CD4-positive, alpha-beta T cell treated with Interferon alpha-2 for 1 hour (primary cell): Measurements from ENCODE around the gene ANKS1A.
"Not testable (repeated sequence)": the region's sequence is repeated elsewhere in the genome, so short reads cannot be mapped to it uniquely, and the experiment has no call there.

ENCODE experiments used
- DNase-seq, 2 donors: peaks; one replicate each; pipeline ENCODE4 v3.0.0-alpha.2; 2020 to 2022

The ANKS1A gene

DNA sequence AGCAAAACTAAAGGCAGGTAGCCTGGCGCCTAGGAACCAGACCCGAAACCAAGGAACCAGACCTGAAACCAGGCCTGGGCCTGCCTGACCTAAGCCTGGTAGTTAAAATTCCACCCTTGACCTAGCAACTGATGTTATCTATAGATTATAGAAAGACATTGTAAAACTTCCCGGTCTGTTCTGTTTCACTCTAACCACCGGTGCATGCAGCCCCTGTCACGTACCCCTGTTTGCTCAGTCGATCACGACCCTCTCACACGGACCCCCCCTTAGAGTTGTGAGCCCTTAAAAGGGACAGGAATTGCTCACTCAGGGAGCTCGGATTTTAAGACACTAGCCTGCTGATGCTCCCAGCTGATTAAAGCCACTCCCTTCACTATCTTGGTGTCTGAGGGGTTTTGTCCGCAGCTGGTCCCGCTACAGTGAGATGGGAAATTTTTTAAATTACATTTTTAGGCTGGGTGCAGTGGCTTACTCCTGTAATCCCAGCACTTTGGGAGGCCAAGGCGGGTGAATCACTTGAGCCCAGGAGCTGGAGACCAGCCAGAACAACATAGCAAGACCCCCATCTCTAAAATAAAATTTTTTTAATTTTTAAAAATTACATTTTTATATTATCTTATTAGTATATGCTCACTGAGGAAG is 115.0 kb downstream of the ANKS1A start:
- not testable (repeated sequence) for DNase-seq

DNA sequence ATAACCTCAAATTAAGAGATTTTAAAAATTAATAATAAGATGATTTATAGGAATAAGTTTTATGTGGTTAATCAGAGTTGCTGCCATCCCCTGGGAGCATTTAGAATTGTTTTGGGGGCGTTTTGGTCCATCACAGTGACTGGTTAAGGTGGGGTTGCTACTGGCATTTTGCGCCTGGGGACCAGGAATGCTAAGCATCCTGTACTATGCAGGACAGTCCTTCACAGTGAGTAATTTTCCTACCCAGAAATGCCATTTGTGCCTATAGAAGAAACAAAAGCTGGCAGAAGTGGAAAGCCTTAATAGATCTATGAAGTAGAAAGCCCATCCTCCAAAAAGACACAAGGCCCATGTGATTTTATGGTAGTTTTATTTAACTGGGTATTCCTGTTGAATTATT is 118.0 kb downstream of the ANKS1A start:
- no peak for DNase-seq

DNA sequence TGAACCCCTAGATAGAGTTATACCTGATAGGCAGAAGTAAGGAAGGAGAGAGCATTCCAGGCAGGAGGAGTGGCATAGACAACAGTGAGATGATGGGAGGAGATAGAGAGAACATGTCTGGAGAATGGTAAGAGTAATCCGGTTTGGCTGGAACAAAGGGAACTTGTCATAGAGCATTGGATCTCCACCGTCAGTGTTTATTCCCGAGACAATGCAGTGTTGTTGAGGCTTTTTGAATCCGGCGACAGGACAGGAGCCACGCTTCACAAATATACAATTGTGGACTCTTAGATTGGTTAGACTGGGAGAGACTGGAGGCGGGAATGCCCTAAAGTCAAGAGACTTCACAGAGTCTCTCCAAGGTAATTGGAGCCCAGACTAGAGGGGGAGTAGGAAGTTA is 119.8 kb downstream of the ANKS1A start:
- DNase-seq, result no peak

DNA sequence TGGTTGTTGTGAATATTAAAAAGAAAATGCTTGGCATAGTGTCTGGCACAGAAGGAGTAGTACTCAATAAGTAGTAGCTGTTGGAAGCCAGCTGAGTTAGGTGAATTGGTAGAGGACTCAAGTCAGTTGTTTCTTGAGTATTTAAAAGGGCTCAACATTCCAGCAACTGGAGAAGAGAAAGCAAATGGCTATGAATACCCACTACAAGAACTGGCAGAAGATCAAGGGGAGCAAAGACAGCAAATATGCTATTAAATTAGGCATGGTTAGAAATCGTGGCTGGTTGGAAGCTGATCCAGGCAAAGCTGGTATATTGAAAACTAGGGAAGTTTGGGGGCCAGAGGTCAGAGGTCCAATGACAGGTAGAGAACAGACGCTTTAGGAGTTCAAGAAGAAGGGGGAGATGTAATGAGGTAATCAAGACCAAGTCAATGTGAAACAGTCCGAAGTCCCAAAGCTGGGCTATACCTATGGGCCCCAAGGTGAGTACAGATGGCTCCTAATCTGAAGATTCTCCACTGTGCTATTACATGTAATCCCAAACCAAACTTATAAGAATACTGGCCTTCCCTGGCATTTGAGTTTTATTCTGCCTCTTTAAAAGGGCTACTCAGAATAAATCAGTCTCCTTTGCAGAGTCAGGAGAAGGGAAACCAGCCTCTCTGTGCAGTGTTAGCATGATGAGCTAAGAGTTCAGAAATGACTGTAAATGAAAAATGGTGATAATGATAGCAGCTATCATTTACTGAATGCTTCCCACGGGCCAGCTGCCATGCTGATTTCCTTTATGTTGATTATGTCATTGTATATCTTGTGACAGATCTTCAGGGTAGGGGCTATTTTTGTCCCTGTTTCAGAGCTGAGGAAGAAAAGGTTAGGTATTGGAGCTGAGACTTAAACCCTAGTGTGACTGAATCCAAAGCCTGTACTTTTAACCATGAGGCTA is 122.3 kb downstream of the ANKS1A start:
- DNase-seq, result no peak

DNA sequence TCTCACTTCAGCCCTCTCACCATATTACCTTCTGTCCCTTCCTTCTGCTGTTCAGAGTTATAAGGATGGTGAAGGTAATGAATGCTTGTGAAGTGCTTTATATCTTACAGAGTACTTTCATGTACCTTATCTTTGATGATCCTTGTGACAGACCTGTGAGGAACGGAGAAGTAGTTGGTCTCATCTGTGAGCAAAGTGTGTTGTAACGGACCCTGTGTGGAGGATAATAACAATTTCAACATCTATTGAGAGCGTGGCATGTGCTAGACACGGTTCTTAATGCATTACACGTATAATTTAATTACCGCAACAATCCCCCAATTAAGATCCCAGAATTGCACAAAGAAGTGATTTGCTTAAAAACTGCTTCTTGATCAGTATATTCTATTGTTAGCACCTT is 124.6 kb downstream of the ANKS1A start:
- no peak for DNase-seq

DNA sequence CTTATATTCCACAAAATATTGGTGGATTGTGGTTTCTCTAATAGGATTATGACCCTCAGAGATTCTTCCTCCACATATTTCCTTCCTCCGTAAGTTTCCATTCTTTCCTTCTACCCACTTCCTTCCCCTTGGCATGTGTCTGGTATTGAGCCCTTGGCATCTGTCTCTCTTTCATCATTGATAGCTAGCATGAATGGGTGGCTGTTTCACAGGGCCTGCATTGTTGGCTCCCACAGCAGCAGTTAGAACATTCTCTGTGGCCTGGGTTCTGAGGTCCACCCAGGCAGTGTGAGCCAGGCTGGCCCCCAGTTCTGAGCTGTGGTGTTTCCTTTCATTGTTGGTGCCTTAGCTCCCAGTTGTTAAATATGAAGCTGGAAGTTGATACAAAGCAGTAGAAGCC is 125.3 kb downstream of the ANKS1A start:
- no peak for DNase-seq

DNA sequence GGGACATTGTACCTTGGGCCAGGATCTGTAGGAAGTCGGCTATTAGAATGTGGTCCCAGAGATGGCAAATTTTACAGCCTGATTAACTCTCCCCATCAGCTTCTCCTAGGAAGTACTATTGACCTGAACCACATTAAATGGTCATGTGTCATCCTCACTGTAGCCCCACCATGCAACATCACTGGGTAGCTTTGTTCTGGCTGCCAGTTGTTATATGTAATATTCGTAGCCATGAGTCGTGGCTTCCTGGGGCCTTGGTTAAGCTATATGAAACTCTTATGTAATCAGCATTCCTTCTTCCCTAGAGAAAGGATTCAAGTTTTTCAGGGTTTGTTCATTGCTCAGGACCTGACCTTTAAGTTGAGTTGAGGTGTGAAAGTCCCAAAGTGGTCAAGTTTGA is 125.7 kb downstream of the ANKS1A start:
- no peak for DNase-seq

DNA sequence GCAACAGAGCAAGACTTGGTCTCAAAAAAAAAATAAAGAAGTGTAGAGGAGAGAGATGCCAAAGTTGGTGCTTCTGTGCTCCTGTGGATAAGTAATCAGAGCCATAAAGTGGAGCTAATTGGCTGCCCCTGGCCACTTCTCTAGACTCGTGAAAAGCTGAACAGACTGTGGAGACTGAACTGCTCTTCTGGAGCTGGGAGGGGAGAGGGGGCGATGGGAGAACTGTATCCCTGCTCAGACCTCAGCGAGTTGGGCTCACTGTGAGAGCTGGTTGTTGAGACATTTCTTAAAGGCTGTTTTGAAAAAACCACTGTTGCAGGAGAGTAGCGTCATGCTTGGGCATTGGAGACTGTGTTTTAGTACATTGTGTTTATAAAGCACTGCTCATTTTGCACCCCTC is 126.4 kb downstream of the ANKS1A start:
- no peak for DNase-seq

DNA sequence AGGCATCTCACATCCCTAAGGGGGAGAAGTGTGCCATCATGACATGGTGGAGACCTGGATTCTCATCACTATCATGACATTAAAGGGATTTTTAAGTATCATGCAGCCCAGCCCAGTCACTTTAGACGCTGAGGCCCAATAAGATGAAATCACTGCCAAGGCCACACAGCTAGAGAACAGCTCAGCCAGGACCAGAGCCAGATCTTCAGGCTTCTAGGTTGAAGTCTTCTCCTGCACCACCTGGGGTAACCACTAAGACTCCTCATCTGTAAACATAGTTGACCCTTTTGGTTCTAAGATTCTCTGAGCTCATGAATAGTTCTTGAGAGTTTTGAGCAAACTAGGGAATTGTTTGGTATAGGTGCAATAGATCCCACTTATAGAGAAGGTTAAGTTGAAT is 126.9 kb downstream of the ANKS1A start:
- DNase-seq, result no peak

DNA sequence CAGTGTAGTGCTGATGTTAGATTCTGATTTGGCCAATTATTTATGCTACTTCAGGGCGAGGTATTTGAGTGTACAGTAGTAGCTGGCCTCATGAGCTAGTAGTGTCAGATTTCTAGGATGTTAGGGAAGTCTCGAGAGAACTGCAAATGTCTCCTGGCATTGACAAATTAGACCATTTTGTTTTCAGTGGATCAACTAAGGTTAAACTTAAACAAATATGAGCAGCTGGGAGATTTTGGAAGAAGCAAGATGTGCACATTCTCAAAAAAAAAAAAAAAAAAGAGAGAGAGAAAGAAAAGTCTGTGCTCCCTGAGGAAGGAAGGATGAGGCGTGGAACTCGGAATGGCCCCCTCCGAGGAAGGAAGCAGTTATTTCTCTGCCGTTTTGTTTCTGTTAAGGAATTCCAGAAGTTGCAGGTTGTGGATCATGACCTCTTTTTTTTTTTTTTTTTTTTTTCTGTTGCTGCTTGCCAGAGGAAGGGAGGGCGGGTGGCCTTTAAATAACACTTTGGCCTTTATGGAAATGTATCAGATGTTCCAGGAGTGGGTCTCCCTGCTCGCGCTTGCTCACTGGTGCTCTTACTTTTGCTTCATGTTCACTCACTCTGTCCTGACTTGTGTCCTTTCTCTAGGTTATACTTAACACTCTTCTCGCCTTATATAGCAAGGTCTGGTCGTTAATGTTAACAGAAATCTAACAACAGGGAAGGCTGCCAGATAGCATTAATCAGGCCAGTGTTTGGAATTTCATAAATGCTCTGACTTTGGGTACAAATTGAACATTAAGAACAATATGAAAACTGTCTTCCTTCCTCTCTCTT is 127.7 kb downstream of the ANKS1A start:
- DNase-seq, result no peak

DNA sequence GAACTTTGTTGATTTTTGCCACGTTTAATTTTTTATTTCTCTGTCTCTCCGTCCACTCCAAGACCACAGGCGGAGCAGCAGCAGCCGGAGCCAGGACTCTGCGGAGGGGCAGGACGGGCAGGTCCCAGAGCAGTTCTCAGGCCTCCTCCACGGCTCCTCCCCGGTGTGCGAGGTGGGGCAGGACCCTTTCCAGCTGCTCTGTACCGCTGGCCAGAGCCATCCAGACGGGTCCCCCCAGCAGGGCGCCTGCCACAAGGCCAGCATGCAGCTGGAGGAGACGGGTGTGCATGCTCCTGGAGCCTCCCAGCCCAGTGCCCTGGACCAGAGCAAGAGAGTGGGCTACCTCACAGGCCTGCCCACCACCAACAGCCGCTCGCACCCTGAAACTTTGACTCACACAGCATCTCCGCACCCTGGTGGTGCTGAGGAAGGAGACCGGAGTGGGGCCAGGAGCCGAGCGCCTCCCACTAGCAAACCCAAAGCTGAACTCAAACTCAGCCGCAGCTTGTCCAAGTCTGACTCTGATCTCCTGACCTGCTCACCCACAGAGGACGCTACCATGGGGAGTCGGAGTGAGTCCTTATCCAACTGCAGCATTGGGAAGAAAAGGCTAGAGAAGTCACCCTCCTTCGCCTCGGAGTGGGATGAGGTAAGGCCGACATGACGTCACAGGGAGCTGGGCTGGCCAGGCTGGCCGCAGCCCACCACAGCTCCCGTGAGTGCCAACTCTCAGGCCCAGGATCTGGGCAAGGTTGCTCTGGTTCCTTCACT is 128.5 kb downstream of the ANKS1A start:
- no peak for DNase-seq

DNA sequence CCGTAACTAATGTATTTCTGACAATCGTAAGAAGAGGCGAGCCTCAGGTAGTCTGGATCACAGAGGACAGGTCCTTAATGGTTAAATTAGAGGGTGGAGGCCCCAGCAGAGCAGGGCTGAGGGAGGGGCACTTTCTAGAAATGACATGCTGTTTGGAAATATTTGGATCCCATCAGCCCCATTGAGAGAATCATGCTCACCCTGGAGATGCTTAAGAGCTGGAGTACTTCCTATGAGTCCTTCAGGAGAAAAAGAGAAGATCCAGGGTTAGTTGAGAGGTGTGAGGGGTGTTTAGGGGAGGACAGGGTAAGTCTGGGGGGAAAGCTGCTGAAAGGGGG is 129.1 kb downstream of the ANKS1A start:
- no peak for DNase-seq

DNA sequence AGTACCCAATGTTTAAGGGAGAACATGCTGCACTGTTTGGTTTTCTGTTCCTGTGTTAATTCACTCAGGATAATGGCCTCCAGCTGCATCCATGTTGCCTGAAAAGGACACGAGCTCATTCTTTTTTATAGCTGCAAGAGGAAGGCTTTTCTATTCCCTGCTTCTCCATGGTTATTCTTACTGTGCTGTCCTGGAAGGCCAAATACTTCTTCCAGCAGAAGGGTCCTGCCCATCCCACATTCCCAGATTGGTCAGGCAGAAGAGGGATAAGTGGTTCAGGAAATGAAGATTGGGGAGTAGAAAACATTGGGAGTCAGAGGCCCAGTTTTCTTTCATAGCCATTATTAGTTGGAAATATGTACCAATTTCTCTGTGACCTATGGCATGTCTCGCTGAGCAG is 129.7 kb downstream of the ANKS1A start:
- no peak for DNase-seq

DNA sequence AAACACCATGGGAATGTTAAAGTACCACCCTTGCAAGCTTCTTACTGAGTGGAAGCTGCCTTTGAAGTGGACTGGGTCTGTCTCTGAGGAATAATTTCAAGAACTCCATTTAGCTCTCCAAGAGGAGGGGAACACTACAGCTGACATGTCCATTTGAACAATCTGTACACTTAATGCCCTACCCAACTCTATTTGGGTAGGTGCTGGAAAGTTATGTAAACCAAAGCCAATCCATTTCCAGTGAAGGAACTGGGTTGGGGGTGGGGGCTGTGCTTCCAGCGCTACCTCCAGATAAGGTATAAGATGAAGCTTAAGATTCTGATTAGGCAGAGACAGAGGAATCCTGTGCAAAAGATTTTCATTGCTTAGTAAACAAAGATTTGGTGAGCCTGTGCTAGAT is 130.1 kb downstream of the ANKS1A start:
- DNase-seq, result no peak

DNA sequence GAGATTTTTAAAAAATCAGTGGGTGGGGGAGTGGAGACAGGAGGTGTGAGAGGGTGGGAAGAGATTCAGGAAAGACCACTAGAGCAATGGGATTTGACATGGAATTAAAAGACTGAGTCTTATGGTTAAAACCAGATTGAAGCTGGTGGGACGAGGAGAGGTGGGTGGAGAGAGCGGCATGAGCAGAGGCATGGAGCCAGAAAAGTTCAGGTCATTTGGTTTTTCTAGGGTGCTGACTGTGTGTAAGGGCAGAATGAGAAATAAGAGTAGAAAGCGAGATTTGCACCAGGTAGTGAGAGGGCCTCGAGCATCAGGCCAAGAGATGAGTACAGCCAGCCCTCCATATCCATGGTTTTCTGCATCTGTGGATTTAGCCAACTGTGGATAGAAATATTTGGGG is 130.8 kb downstream of the ANKS1A start:
- DNase-seq, result no peak

DNA sequence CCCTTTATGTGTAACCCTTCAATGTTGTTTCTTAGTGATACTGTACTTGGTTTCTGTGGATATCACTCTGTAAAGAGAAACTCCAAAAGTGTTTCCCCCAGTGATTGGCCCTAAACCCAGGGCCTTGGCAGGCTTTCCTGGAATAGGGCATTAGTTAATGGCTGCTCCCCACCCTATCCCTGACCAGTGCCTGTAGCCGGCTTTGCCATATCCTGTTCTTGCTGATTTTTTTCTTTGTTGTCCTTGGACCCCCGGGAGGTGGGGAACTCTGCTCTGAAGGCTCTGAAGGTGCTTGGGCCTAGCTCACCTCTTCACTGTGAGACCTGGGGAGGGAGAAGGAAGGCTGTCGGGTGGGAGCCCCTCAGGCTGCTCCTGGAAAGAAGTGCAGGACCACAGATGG is 131.9 kb downstream of the ANKS1A start:
- DNase-seq, result no peak

DNA sequence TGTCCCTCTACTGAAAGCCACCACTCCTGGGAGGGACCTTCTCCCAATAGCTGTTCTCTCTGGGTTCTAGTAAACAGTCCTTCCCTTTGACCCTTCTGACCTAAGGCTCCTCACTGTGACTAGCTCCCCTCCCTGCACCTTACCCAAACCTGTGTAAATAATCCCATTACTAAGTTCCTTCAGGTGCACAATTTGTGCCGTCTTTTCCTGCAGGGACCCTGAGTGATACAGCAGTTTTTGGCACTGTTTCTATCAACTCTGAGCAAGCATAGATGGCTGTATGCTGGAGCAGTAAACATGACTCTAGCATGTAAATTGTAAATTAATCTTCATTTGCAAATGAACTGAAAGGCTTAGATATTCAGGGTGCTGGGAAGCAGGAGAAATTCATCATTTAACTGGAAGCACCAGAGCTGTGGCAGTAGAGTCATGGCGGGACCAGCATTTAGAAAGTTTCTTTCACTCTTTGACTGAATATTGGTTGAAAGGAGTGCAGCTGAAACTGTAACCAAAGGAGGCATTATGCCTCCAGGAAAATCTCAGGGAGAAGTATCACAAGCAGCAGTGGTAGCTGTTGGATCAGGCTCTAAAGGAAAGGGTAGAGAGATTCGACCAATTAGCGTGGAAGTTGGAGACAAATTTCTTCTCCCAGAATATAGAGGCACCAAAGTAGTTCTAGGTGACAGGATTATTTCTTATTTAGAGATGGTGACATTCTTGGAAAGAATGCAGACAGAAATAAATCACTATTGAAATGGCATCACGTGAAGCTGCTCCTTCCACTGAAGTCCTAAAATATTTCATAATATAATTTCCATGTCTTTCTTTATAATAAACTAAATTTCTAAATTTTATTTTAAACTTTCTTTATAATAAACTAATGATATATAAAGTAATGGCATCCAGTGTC is 134.3 kb downstream of the ANKS1A start:
- DNase-seq, result no peak

DNA sequence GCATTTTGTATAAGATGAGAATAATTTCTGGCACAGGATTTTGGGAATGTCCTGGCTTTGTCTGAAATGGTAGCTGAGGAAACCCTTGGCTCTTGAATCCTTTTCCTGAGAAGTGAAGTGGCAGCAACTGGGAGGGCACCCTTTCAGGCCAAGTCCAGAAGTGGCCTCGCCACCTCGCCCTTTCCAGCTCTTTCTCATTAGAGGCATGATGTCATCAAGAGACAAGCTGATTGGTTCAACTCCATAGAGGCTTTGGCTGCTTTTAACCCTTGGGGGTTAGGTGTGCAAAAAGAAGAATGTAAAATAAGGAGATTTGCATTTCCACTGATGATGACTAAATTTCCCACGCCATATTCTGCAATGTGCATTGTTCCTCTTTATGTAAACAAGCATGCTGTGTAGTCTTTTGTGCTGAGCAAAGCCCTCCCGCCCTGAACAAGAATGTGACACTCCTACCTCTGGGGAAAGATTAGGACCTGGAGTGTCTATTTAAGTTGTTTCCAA is 135.5 kb downstream of the ANKS1A start:
- peak in 1 of 2 donors; percentile 5 for DNase-seq

DNA sequence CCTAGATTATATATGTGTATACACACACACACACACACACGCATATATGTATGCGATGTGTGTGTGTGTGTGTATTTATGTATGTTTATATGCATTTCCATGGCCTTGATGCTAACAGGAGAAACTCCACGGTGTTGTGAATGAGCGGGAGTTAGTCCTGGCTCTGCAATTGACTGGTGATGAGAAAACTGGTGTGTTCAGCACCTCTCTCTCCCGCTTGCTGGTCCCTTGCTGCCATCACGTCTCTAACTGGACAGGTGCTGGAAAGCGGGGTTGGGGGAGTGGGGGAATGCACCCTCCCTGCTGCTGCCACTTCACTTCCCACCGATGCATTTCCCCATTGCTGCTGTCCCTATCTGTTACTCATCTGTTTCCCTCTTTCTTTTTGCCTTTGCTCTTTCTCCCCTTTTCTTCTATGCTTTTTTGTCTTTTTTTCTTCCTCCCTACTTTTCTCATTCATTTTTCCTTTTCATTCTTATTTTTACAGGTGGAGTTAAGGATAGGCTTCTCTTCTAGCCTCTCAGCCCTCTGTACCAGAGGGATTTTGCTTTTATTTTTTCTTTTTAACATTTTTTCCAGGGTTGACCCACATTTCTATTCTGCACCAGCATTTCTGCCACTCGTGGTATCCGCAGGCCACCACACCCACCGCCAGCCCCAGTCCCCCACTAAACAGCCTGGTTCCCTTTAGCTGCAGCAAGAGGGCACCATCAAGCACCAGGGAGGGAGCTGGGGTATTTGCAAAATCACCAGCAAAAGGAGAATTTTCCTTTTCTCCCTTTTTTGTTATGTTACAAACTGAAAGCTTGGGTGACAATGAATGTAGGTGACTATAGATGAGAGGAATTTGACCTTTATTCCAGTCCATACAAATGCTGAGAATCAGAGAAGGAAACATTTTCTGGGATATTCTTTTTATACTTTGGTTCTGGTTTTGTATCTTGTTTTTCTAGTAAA is 136.5 kb downstream of the ANKS1A start:
- DNase-seq, result no peak
